Measurements from ENCODE around the gene DET1.
"Not testable (repeated sequence)": the region's sequence is repeated elsewhere in the genome, so short reads cannot be mapped to it uniquely, and the experiment has no call there.

The DET1 gene

GRCh38 chr15:88539441-88539840, 7.0 kb downstream of the DET1 start:
- no peak for DNase-seq

- no peak for DNase-seq
Measured at GRCh38 chr15:88538972-88539371, 7.5 kb downstream of the DET1 start.

- DNase-seq: no peak
Measured at GRCh38 chr15:88537591-88538317, 8.7 kb downstream of the DET1 start.

GRCh38 chr15:88535607-88536313, 10.7 kb downstream of the DET1 start:
- DNase-seq: no peak

GRCh38 chr15:88535100-88535499, 11.4 kb downstream of the DET1 start:
- no peak for DNase-seq

GRCh38 chr15:88533376-88533775, 13.1 kb downstream of the DET1 start:
- DNase-seq: no peak

- DNase-seq: no peak
Measured at GRCh38 chr15:88529021-88529630, 17.4 kb downstream of the DET1 start.

- no peak for DNase-seq
Measured at GRCh38 chr15:88526247-88526879, 20.1 kb downstream of the DET1 start.

- no peak for DNase-seq
Measured at GRCh38 chr15:88525418-88525817, 21.1 kb downstream of the DET1 start.

- not testable (repeated sequence) for DNase-seq
Measured at GRCh38 chr15:88524094-88524493, 22.4 kb downstream of the DET1 start.

GRCh38 chr15:88518903-88519302, 27.6 kb downstream of the DET1 start:
- no peak for DNase-seq

GRCh38 chr15:88513195-88513594, 33.3 kb downstream of the DET1 start:
- DNase-seq: no peak

- no peak for DNase-seq
Measured at GRCh38 chr15:88512601-88513000, 33.9 kb downstream of the DET1 start.

- no peak for DNase-seq
Measured at GRCh38 chr15:88512078-88512477, 34.4 kb downstream of the DET1 start.

- DNase-seq: no peak
Measured at GRCh38 chr15:88511161-88511560, 35.3 kb downstream of the DET1 start.

- DNase-seq: no peak
Measured at GRCh38 chr15:88509964-88510363, 36.5 kb downstream of the DET1 start.

GRCh38 chr15:88509321-88509720, 37.2 kb downstream of the DET1 start:
- DNase-seq: no peak

GRCh38 chr15:88506628-88507027, 39.9 kb downstream of the DET1 start:
- DNase-seq: no peak

GRCh38 chr15:88505721-88506120, 40.8 kb downstream of the DET1 start:
- no peak for DNase-seq

GRCh38 chr15:88504445-88504844, 42.0 kb downstream of the DET1 start:
- no peak for DNase-seq

GRCh38 chr15:88498996-88499395, 47.5 kb downstream of the DET1 start:
- DNase-seq: no peak

GRCh38 chr15:88497109-88497765, 49.2 kb downstream of the DET1 start:
- no peak for DNase-seq

- DNase-seq: no peak
Measured at GRCh38 chr15:88493844-88494243, 52.6 kb downstream of the DET1 start.

Measured in activated T-cell treated with anti-CD3 and anti-CD28 coated beads, Interleukin-2, amount 50 U/mL, for 1 hour (primary cell).